Astrocyte (in vitro differentiated cells and primary cell): ENCODE data around the gene FBXO44. TPM values are rescaled to one million over a fixed set of nuclear protein-coding genes. Genes with fewer than 3 reads are reported as not detected.

ENCODE experiments used
- DNase-seq: peaks from one replicate; pipeline ENCODE4 v3.0.0-alpha.2; 2010; ENCODE audit warnings: low read depth
- FAIRE-seq: peaks from 2 replicates; lab custom pipeline; 2011; peaks lifted over from hg19 to GRCh38; lab: Jason Lieb, UNC
- H2AFZ ChIP-seq: 2 replicates; pipeline ENCODE4 v1.6.0; 2012; ENCODE audit warnings: low read depth, low read length, inconsistent platforms
- H3K27ac ChIP-seq: 2 replicates; pipeline ENCODE4 v1.5.1; 2011; ENCODE audit warnings: low read depth, low read length, inconsistent platforms
- H3K27me3 ChIP-seq: 2 replicates; pipeline ENCODE4 v1.6.0; 2011; ENCODE audit warnings: low read length, inconsistent platforms; ENCODE audit not compliant: insufficient read depth
- H3K36me3 ChIP-seq: 2 replicates; pipeline ENCODE4 v1.5.1; 2011; ENCODE audit warnings: low read length, inconsistent platforms; ENCODE audit not compliant: insufficient read depth
- H3K4me1 ChIP-seq: 2 replicates; pipeline ENCODE4 v1.5.1; 2011; ENCODE audit warnings: low read length, inconsistent platforms; ENCODE audit not compliant: insufficient read depth
- H3K4me2 ChIP-seq: 2 replicates; pipeline ENCODE4 v1.6.0; 2012; ENCODE audit warnings: low read length, inconsistent platforms
- H3K4me3 ChIP-seq: 2 replicates; pipeline ENCODE4 v1.5.1; 2011; ENCODE audit warnings: low read depth, mild to moderate bottlenecking, low read length, inconsistent platforms; ENCODE audit not compliant: insufficient read depth
- H3K79me2 ChIP-seq: 2 replicates; pipeline ENCODE4 v1.6.0; 2012; ENCODE audit warnings: mild to moderate bottlenecking, low read length, inconsistent platforms; ENCODE audit not compliant: insufficient read depth
- H3K9ac ChIP-seq: 2 replicates; pipeline ENCODE4 v1.6.0; 2012; ENCODE audit warnings: mild to moderate bottlenecking, low read length, inconsistent platforms
- H3K9me3 ChIP-seq: 2 replicates; pipeline ENCODE4 v1.5.1; 2012; ENCODE audit warnings: low read depth, mild to moderate bottlenecking, low read length, inconsistent platforms; ENCODE audit not compliant: insufficient read depth
- H4K20me1 ChIP-seq: 2 replicates; pipeline ENCODE4 v1.6.0; 2012; ENCODE audit warnings: low read length, inconsistent platforms; ENCODE audit not compliant: insufficient read depth
- H3K27ac Mint-ChIP-seq: one replicate; pipeline ENCODE4 v1.8.0; 2021; ENCODE audit warnings: mild to moderate bottlenecking, mixed read lengths; ENCODE audit not compliant: unreplicated experiment
- H3K27me3 Mint-ChIP-seq: one replicate; pipeline ENCODE4 v1.8.0; 2021; ENCODE audit warnings: low read depth, mixed read lengths; ENCODE audit not compliant: unreplicated experiment
- H3K36me3 Mint-ChIP-seq: one replicate; pipeline ENCODE4 v1.8.0; 2021; ENCODE audit warnings: low read depth, mixed read lengths; ENCODE audit not compliant: unreplicated experiment
- H3K4me1 Mint-ChIP-seq: one replicate; pipeline ENCODE4 v1.8.0; 2021; ENCODE audit warnings: low read depth, mixed read lengths; ENCODE audit not compliant: unreplicated experiment
- H3K4me3 Mint-ChIP-seq: one replicate; pipeline ENCODE4 v1.8.0; 2021; ENCODE audit warnings: mild to moderate bottlenecking, moderate library complexity, mixed read lengths; ENCODE audit not compliant: unreplicated experiment
- H3K9me3 Mint-ChIP-seq: one replicate; pipeline ENCODE4 v1.8.0; 2021; ENCODE audit warnings: mild to moderate bottlenecking, mixed read lengths; ENCODE audit not compliant: unreplicated experiment
- EZH2 ChIP-seq: IDR thresholded peaks from 2 replicates; pipeline ENCODE4 v1.6.1; 2012; ENCODE audit warnings: mild to moderate bottlenecking, low read length, inconsistent platforms; ENCODE audit not compliant: insufficient read depth
- total RNA-seq: library from RNA; stranded (reverse); gene quantifications from 2 replicates; pipeline ENCODE4 v1.2.1, GENCODE V29; 2021
- TF ChIP-seq, protein P1 (sequence below): IDR thresholded peaks from 2 replicates; pipeline ENCODE4 v1.5.1; 2011; ENCODE audit warnings: low read depth, mild to moderate bottlenecking, inconsistent platforms, low read length, moderate library complexity; ENCODE audit not compliant: insufficient read depth

The FBXO44 gene
- total RNA-seq, 1 donor from 2014 or later: 31.6 TPM

DNA sequence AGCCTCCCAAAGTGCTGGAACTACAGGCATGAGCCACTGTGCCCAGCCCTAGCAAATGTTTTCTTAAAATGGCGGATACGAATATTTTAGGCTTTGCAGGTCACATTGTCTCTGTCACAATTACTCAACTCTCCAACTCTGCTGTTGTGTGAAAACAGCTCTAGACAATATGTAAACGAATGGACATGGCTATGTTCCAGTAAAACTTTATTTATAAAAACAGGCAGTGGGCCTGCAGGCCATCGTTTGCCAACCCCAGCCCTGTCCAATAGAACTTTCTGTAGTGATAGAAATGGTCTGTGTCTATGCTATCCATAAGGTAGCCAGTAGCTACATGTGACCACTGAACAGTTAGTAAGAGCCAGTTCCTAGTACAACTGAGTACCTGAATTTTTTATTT, 5.1 kb downstream of the FBXO44 start:
- DNase-seq (no peak), FAIRE-seq (no peak)
- Histone ChIP-seq H3K27me3 (no peaks in the 10 kb centered on the region), H3K4me1 (peaks cover 5% of the 10 kb centered on the region), H3K9me3 (no peaks in the 10 kb centered on the region), H3K4me3 (no peak overlapping the region), H3K4me2 (no peak overlapping the region), H3K27ac (no peak overlapping the region), H3K9ac (no peak overlapping the region), H3K79me2 (no peaks in the 10 kb centered on the region), H2AFZ (no peak overlapping the region), H4K20me1 (peaks cover 3% of the 10 kb centered on the region), H3K36me3 (no peaks in the 10 kb centered on the region)
- TF ChIP-seq, protein P1, sequence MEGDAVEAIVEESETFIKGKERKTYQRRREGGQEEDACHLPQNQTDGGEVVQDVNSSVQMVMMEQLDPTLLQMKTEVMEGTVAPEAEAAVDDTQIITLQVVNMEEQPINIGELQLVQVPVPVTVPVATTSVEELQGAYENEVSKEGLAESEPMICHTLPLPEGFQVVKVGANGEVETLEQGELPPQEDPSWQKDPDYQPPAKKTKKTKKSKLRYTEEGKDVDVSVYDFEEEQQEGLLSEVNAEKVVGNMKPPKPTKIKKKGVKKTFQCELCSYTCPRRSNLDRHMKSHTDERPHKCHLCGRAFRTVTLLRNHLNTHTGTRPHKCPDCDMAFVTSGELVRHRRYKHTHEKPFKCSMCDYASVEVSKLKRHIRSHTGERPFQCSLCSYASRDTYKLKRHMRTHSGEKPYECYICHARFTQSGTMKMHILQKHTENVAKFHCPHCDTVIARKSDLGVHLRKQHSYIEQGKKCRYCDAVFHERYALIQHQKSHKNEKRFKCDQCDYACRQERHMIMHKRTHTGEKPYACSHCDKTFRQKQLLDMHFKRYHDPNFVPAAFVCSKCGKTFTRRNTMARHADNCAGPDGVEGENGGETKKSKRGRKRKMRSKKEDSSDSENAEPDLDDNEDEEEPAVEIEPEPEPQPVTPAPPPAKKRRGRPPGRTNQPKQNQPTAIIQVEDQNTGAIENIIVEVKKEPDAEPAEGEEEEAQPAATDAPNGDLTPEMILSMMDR: no peak
- TF ChIP-seq EZH2: no peak
- Mint-ChIP-seq H3K27me3 (peaks cover 1% of the 10 kb centered on the region), H3K36me3 (peaks cover 25% of the 10 kb centered on the region), H3K27ac (no peak overlapping the region), H3K4me1 (peaks cover 3% of the 10 kb centered on the region), H3K9me3 (no peaks in the 10 kb centered on the region), H3K4me3 (no peak overlapping the region)

DNA sequence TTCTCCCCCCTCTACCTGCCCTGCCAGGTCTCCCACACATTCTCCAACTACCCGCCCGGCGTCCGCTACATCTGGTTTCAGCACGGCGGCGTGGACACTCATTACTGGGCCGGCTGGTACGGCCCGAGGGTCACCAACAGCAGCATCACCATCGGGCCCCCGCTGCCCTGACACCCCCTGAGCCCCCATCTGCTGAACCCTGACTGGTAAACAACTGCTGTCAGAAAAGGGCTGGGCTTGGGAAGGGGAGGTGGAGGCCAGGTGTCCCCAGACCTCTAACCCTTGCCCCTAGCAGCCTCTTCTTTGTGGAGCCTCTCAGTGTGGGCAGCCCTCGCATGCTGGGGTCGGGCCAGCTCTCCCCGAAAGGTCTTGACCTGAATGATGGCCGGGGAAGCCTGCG, 6.4 kb downstream of the FBXO44 start:
- Mint-ChIP-seq H3K36me3 (peaks cover 25% of the 10 kb centered on the region), H3K9me3 (no peaks in the 10 kb centered on the region), H3K4me1 (no peaks in the 10 kb centered on the region), H3K4me3 (no peak overlapping the region), H3K27ac (no peak overlapping the region), H3K27me3 (peaks cover 1% of the 10 kb centered on the region)
- Histone ChIP-seq H3K4me2 (no peak overlapping the region), H3K9me3 (no peaks in the 10 kb centered on the region), H3K4me3 (no peak overlapping the region), H3K4me1 (peaks cover 2% of the 10 kb centered on the region), H3K79me2 (no peaks in the 10 kb centered on the region), H2AFZ (no peak overlapping the region), H4K20me1 (peaks cover 3% of the 10 kb centered on the region), H3K27ac (no peak overlapping the region), H3K27me3 (no peaks in the 10 kb centered on the region), H3K36me3 (no peaks in the 10 kb centered on the region), H3K9ac (no peak overlapping the region)
- no peak for DNase-seq
- TF ChIP-seq EZH2: no peak
- TF ChIP-seq, protein P1: no peak
- FAIRE-seq: no peak

DNA sequence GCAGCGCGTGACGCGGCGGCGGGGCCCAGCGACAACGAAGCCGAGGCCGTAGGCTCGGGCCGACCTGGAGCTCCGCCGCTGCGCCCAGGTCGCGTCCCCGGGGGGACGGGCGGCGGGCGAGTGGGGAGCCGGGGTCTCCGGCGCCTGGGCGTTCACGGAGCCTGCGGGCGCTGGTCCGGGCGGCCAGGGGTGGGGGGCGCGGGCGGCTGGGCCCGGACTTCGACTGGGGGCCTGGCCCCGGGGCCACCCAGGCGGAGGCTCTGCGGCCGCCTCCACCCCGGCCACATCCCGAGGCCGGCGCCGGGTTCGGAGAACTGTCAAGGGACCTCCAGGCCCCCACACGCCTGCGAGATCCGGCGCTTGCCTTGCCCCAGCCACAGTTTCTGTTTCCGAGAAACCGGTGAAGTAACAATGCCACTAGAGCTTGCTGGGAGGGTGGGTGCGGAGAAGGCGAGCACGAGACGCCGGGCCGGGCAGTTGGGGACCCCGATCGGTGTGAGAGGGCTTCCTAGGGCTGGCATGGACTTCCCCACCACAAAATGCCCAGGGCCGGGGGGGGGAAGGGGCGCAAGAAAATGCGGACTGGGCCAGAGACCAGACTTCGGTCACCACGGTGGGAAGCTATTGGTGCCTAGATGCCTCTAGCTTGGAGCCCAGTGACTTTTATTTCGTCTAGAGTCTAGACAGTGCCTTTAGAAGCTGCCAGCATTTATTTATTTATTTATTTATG, 9.8 kb downstream of the FBXO44 start:
- H3K4me3 Mint-ChIP-seq: peak overlapping the region; percentile 81
- H3K9ac ChIP-seq: peak overlapping the region; percentile 63
- FAIRE-seq (no peak), DNase-seq (no peak)
- H3K27me3 Mint-ChIP-seq: peaks cover 1% of the 10 kb centered on the region
- no peaks in the 10 kb centered on the region for H3K36me3 ChIP-seq
- no peaks in the 10 kb centered on the region for H4K20me1 ChIP-seq
- no peak overlapping the region for H3K27ac Mint-ChIP-seq
- no peaks in the 10 kb centered on the region for H3K9me3 Mint-ChIP-seq
- H3K4me1 ChIP-seq: peaks cover 2% of the 10 kb centered on the region
- H2AFZ ChIP-seq: peak overlapping the region; percentile 81
- peak overlapping the region; percentile 90 for H3K4me2 ChIP-seq
- H3K9me3 ChIP-seq: no peaks in the 10 kb centered on the region
- no peaks in the 10 kb centered on the region for H3K4me1 Mint-ChIP-seq
- peaks cover 18% of the 10 kb centered on the region for H3K36me3 Mint-ChIP-seq
- H3K27ac ChIP-seq: no peak overlapping the region
- no peaks in the 10 kb centered on the region for H3K27me3 ChIP-seq
- TF ChIP-seq EZH2: no peak
- TF ChIP-seq, protein P1: no peak
- H3K4me3 ChIP-seq: peak overlapping the region; percentile 52
- H3K79me2 ChIP-seq: no peaks in the 10 kb centered on the region
